ENCODE results near the gene SEMA3C.

The SEMA3C gene

GRCh38 chr7:80858141-80858903 is 60.5 kb downstream of the SEMA3C start:
- no peak for DNase-seq (ENCODE audit: low read depth in 2 of 3, low spot score in 1 of 3)

- DNase-seq (ENCODE audit: low read depth in 2 of 3, low spot score in 1 of 3): no peak
Measured at GRCh38 chr7:80856769-80857168, 62.1 kb downstream of the SEMA3C start.

- DNase-seq (ENCODE audit: low read depth in 2 of 3, low spot score in 1 of 3): no peak
Measured at GRCh38 chr7:80851896-80852476, 66.9 kb downstream of the SEMA3C start.

- no peak for DNase-seq (ENCODE audit: low read depth in 2 of 3, low spot score in 1 of 3)
Measured at GRCh38 chr7:80848841-80849240, 70.0 kb downstream of the SEMA3C start.

- DNase-seq (ENCODE audit: low read depth in 2 of 3, low spot score in 1 of 3): no peak
Measured at GRCh38 chr7:80847895-80848294, 71.0 kb downstream of the SEMA3C start.

- DNase-seq (ENCODE audit: low read depth in 2 of 3, low spot score in 1 of 3): no peak
Measured at GRCh38 chr7:80847027-80847426, 71.8 kb downstream of the SEMA3C start.

GRCh38 chr7:80844916-80845315 is 73.9 kb downstream of the SEMA3C start:
- DNase-seq (ENCODE audit: low read depth in 2 of 3, low spot score in 1 of 3): no peak

- no peak for DNase-seq (ENCODE audit: low read depth in 2 of 3, low spot score in 1 of 3)
Measured at GRCh38 chr7:80843018-80843677, 75.7 kb downstream of the SEMA3C start.

- no peak for DNase-seq (ENCODE audit: low read depth in 2 of 3, low spot score in 1 of 3)
Measured at GRCh38 chr7:80842022-80842790, 76.6 kb downstream of the SEMA3C start.

GRCh38 chr7:80841423-80841955 is 77.4 kb downstream of the SEMA3C start:
- no peak for DNase-seq (ENCODE audit: low read depth in 2 of 3, low spot score in 1 of 3)

- no peak for DNase-seq (ENCODE audit: low read depth in 2 of 3, low spot score in 1 of 3)
Measured at GRCh38 chr7:80840681-80841080, 78.2 kb downstream of the SEMA3C start.

GRCh38 chr7:80839855-80840254 is 79.0 kb downstream of the SEMA3C start:
- no peak for DNase-seq (ENCODE audit: low read depth in 2 of 3, low spot score in 1 of 3)

- DNase-seq (ENCODE audit: low read depth in 2 of 3, low spot score in 1 of 3): no peak
Measured at GRCh38 chr7:80838643-80839042, 80.2 kb downstream of the SEMA3C start.

- no peak for DNase-seq (ENCODE audit: low read depth in 2 of 3, low spot score in 1 of 3)
Measured at GRCh38 chr7:80837345-80837744, 81.5 kb downstream of the SEMA3C start.

- no peak for DNase-seq (ENCODE audit: low read depth in 2 of 3, low spot score in 1 of 3)
Measured at GRCh38 chr7:80835251-80835650, 83.6 kb downstream of the SEMA3C start.

GRCh38 chr7:80833289-80834268 is 85.3 kb downstream of the SEMA3C start:
- no peak for DNase-seq (ENCODE audit: low read depth in 2 of 3, low spot score in 1 of 3)

- DNase-seq (ENCODE audit: low read depth in 2 of 3, low spot score in 1 of 3): no peak
Measured at GRCh38 chr7:80832006-80832405, 86.8 kb downstream of the SEMA3C start.

GRCh38 chr7:80830584-80831285 is 88.1 kb downstream of the SEMA3C start:
- DNase-seq (ENCODE audit: low read depth in 2 of 3, low spot score in 1 of 3): no peak

- no peak for DNase-seq (ENCODE audit: low read depth in 2 of 3, low spot score in 1 of 3)
Measured at GRCh38 chr7:80830010-80830409, 88.8 kb downstream of the SEMA3C start.

GRCh38 chr7:80829527-80829926 is 89.3 kb downstream of the SEMA3C start:
- DNase-seq (ENCODE audit: low read depth in 2 of 3, low spot score in 1 of 3): no peak

Measured in stimulated activated CD4-positive, alpha-beta T cell treated with anti-CD3 and anti-CD28 coated beads, Interleukin-12 subunit alpha, Interleukin-12 subunit beta, amount 100 ng/mL, for 48 hours (primary cell).